Ovary (tissue), 9 donors: Measurements from ENCODE around the gene ST6GALNAC2. TPM values are rescaled to one million over a fixed set of nuclear protein-coding genes. Genes with fewer than 3 reads are reported as not detected.
A peak's percentile ranks its signal among the peaks of the same experiment; 100 is the strongest.

ENCODE experiments used
- DNase-seq, 5 donors: peaks; one replicate each; pipeline ENCODE4 v3.0.0-alpha.2; 2019 to 2020
- H3K27ac ChIP-seq, 2 donors: fragments of 200-600 bp; one replicate each; pipeline versions ENCODE4 v1.5.1 to v1.8.0; 2019 to 2022
- H3K27me3 ChIP-seq: fragments of 200-600 bp; one replicate; pipeline ENCODE4 v1.8.0; 2022
- H3K36me3 ChIP-seq: fragments of 200-600 bp; sonication (generic); one replicate; pipeline ENCODE4 v1.5.1; 2019
- H3K4me1 ChIP-seq: one replicate; pipeline ENCODE4 v1.8.1; 2013; ENCODE audit warnings: mild to moderate bottlenecking, moderate library complexity; ENCODE audit not compliant: insufficient read depth
- H3K4me3 ChIP-seq: fragments of 200-600 bp; sonication (generic); one replicate; pipeline ENCODE4 v1.5.1; 2017
- H3K9me3 ChIP-seq, 2 donors: fragments of 200-600 bp in 1 of 2; sonication (generic) in 1 of 2; one replicate each; pipeline versions ENCODE4 v1.5.1 to v1.8.1; 2013 to 2019; ENCODE audit warnings: mild to moderate bottlenecking in 1 of 2, moderate library complexity in 1 of 2
- CTCF ChIP-seq, 3 donors: fragments of 450-650 bp in 2 of 3; fragments of 200-600 bp in 1 of 3; IDR thresholded peaks; one replicate each; pipeline versions ENCODE4 v1.5.1 to v1.8.0; 2016 to 2022; ENCODE audit warnings: antibody characterized with exemption in 3 of 3, mild to moderate bottlenecking in 1 of 3
- EP300 ChIP-seq: sonication (generic); formaldehyde crosslinking; IDR thresholded peaks from one replicate; pipeline ENCODE4 v1.6.1; 2017; ENCODE audit warnings: antibody characterized with exemption
- POLR2A ChIP-seq: fragments of 450-650 bp; IDR thresholded peaks from one replicate; pipeline ENCODE4 v1.6.1; 2017; ENCODE audit warnings: antibody characterized with exemption, mild to moderate bottlenecking, moderate library complexity
- WGBS, 3 donors: extraction: QIAGEN DNeasy Blood & Tissue Kit in 1 of 3; methylation state at CpG; one replicate each; pipeline versions ENCODE4 v1.1.5 to v1.1.7; 2013 to 2017; 5-methylcytosine and 5-hydroxymethylcytosine counted together
- intact Hi-C, 4 donors: fragments of 100-400 bp; cut with DNase I; formaldehyde crosslinking; loops; one replicate each; pipeline versions ENCODE4 v1.11.0 to v1.15.1; 2022 to 2023
- polyA plus RNA-seq, 2 donors: library from polyadenylated mRNA; stranded (reverse); fragments of 200-250 nt in 1 of 2; fragments of 350-450 nt in 1 of 2; fragmentation: Illumina TruSeq in 1 of 2; extraction: RNeasy Lipid Tissue Mini Kit (QIAGEN cat#74804) in 1 of 2; gene quantifications; one replicate each; pipeline ENCODE4 v1.2.3, GENCODE V29; 2013 to 2014
- total RNA-seq, 7 donors: library from RNA; depleted of rRNA in 2 of 7; stranded (reverse); fragments of >200 nt in 2 of 7; fragmentation: NEBNext Ultra II Directional in 3 of 7; extraction: Animal tissue kit (Norgen Biotek cat#: 25700) in 3 of 7; gene quantifications; one replicate each; pipeline versions ENCODE4 v1.1.0 to v1.2.4, GENCODE V29; 2016 to 2023
- donor health status: DM: no; HTN: no; CAD: no; lungs with moderate emphysema.
- donor health status: DM: no; HTN: no; CAD: no.
- donor health status: Bipolar disorder and iron deficiency.
- donor health status: DM: yes; HTN: yes; CAD: no.
- donor health status: DM: no; HTN: no; CAD: no.
- donor health status: DM: yes; HTN: yes; CAD: no.

The ST6GALNAC2 gene
- total and polyA plus RNA-seq, 9 donors, result 1.4 to 61.6 (median 4.9) TPM

- H3K36me3 ChIP-seq, result no peaks in the 10 kb centered on the region
- H3K4me3 ChIP-seq, result no peak overlapping the region
- 88 to 95% (median 92%) methylated on average over 13 of the region's 13 CpGs for WGBS, 3 donors
- H3K27ac ChIP-seq, result no peak overlapping the region
- no peaks in the 10 kb centered on the region for H3K4me1 ChIP-seq
- TF ChIP-seq EP300 (no peak), POLR2A (no peak), CTCF (IDR thresholded peaks at IDR 0.05) (no peak)
- no peak for DNase-seq
- no peaks in the 10 kb centered on the region for H3K9me3 ChIP-seq
- intact Hi-C loops, result no loop called here
- H3K27me3 ChIP-seq, result no peaks in the 10 kb centered on the region
Observed at GRCh38 chr17:76570877-76571471, 14.7 kb downstream of the ST6GALNAC2 start.

- intact Hi-C loops, result no loop called here
- Histone ChIP-seq H3K36me3 (no peaks in the 10 kb centered on the region), H3K27ac (no peak overlapping the region), H3K4me3 (no peak overlapping the region), H3K27me3 (no peaks in the 10 kb centered on the region), H3K4me1 (no peaks in the 10 kb centered on the region), H3K9me3 (no peaks in the 10 kb centered on the region)
- TF ChIP-seq CTCF (IDR thresholded peaks at IDR 0.05) (no peak), POLR2A (no peak), EP300 (no peak)
- DNase-seq, result no peak
- WGBS, 3 donors, result 86 to 97% (median 90%) methylated on average over 7 of the region's 7 CpGs
Observed at GRCh38 chr17:76570457-76570856, 15.2 kb downstream of the ST6GALNAC2 start.

- H3K27ac ChIP-seq, result no peak overlapping the region
- H3K9me3 ChIP-seq, result no peaks in the 10 kb centered on the region
- TF ChIP-seq POLR2A, result no peak
- TF ChIP-seq EP300, result no peak
- TF ChIP-seq CTCF (IDR thresholded peaks at IDR 0.05), result no peak
- DNase-seq, result peak in 1 of 5 donors; percentile 61
- intact Hi-C loops, result no loop called here
- H3K27me3 ChIP-seq, result no peaks in the 10 kb centered on the region
- H3K4me1 ChIP-seq, result no peaks in the 10 kb centered on the region
- WGBS, 3 donors, result 68 to 74% (median 71%) methylated on average over 18 of the region's 18 CpGs
- no peaks in the 10 kb centered on the region for H3K36me3 ChIP-seq
- H3K4me3 ChIP-seq, result no peak overlapping the region
Observed at GRCh38 chr17:76569607-76570279, 15.9 kb downstream of the ST6GALNAC2 start.

GRCh38 chr17:76568811-76569221 is 16.8 kb downstream of the ST6GALNAC2 start:
- intact Hi-C loops, result no loop called here
- 23 to 33% (median 24%) methylated on average over 15 to 19 of the region's 19 CpGs for WGBS, 3 donors
- no peak for DNase-seq
- no peaks in the 10 kb centered on the region for H3K9me3 ChIP-seq
- H3K4me1 ChIP-seq, result no peaks in the 10 kb centered on the region
- no peaks in the 10 kb centered on the region for H3K27me3 ChIP-seq
- no peak for TF ChIP-seq CTCF (IDR thresholded peaks at IDR 0.05)
- TF ChIP-seq EP300, result no peak
- no peak for TF ChIP-seq POLR2A
- H3K4me3 ChIP-seq, result no peak overlapping the region
- H3K36me3 ChIP-seq, result no peaks in the 10 kb centered on the region
- no peak overlapping the region for H3K27ac ChIP-seq
